GM19452 (cell line): Measurements from ENCODE around the gene NBPF11.
"Not testable (repeated sequence)": the region's sequence is repeated elsewhere in the genome, so short reads cannot be mapped to it uniquely, and the experiment has no call there.

Experiments
- ATAC-seq: cut with Tn5 transposase; IDR thresholded peaks from one replicate; pipeline ENCODE4 v1.9.1; 2021; ENCODE audit not compliant: unreplicated experiment

The NBPF11 gene

DNA sequence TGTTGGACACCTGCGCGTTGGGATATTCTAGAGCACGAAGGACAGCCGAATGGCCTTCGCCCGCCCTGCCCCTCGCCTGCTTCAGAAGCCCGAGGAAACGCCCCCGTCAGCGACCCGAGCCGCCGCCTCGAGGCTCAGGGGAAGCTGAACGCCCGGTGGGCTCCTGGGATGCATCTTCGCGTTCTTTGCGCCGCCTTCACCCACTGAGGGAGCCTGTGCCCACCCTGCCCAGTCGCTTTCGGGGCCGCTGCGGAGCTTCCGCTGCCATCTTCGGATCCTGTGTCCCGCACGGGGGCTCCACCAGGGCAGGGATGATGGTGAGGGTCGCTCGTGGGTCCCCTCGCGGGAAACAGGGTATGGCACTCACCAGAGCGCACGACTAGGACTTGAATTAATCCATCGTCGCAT, 91.8 kb downstream of the NBPF11 start:
- ATAC-seq = peak; percentile 6

DNA sequence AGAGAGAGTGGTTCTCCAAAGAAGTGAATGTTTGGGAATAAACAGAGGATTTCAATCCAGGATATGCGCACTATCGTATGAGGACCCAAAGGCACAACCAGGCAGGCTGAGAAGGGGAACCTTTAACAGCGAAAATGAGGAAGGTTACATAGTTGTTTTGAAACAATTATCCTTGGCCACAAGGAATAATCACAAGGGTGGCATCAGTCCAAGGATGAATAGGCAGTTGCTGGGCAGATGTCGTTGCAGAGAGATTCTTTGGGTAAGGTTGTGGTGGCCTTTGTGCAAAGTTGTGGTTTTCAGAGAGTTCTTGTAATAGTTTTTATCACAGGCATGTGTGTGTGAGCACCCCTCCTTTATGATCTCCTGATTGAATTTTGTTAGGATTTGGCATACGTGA, 94.7 kb downstream of the NBPF11 start:
- not testable (repeated sequence) for ATAC-seq
